Prostate gland (tissue), 2 donors: Measurements from ENCODE around the gene S1PR1. TPM values are rescaled to one million over a fixed set of nuclear protein-coding genes. Genes with fewer than 3 reads are reported as not detected.

Experiments used
- DNase-seq: peaks from one replicate; pipeline ENCODE4 v3.0.0-alpha.2; 2019; ENCODE audit warnings: low spot score
- H3K27ac ChIP-seq, 2 donors: fragments of 200-600 bp; sonication (generic); 2 replicates each; pipeline ENCODE4 v1.5.1; 2017 to 2019
- H3K27me3 ChIP-seq: fragments of 200-600 bp; sonication (generic); replicated peaks from 2 replicates; pipeline ENCODE4 v1.5.1; 2019; ENCODE audit not compliant: insufficient read depth
- H3K36me3 ChIP-seq, 2 donors: fragments of 200-600 bp; sonication (generic); 1 replicate in 1 of 2; 2 replicates in 1 of 2; pipeline versions ENCODE4 v1.5.1 to v1.8.1; 2017 to 2019
- H3K4me1 ChIP-seq: fragments of 200-600 bp; sonication (generic); replicated peaks from 2 replicates; pipeline ENCODE4 v1.5.1; 2019
- H3K4me3 ChIP-seq, 2 donors: fragments of 200-600 bp; sonication (generic); 2 replicates each; pipeline ENCODE4 v1.5.1; 2017 to 2019
- H3K9me3 ChIP-seq: fragments of 200-600 bp; sonication (generic); 2 replicates; pipeline ENCODE4 v1.5.1; 2017
- POLR2A ChIP-seq: fragments of 450-650 bp; IDR thresholded peaks from one replicate; pipeline ENCODE4 v1.6.1; 2016; ENCODE audit warnings: antibody characterized with exemption, mild to moderate bottlenecking
- POLR2AphosphoS5 ChIP-seq: sonication (generic); formaldehyde crosslinking; IDR thresholded peaks from one replicate; pipeline ENCODE4 v1.6.1; 2017; ENCODE audit warnings: antibody characterized with exemption
- WGBS: methylation state at CpG from one replicate; pipeline ENCODE4 v1.1.5; 2018; 5-methylcytosine and 5-hydroxymethylcytosine counted together
- intact Hi-C: fragments of 100-400 bp; cut with DNase I; formaldehyde crosslinking; loops from one replicate; pipeline ENCODE4 v1.14.2; 2022
- total RNA-seq, 2 donors: library from RNA; depleted of rRNA; stranded (reverse); fragments of >200 nt; gene quantifications; one replicate each; pipeline ENCODE4 v1.1.0, GENCODE V29; 2016
- TF ChIP-seq, protein P1 (sequence below), 4 experiments: fragments of 200-600 bp in 2 of 4; fragments of 450-650 bp in 2 of 4; sonication (generic) in 2 of 4; IDR thresholded peaks; 1 replicate in 3 of 4; 2 replicates in 1 of 4; pipeline ENCODE4 v1.5.1; 2016 to 2019; ENCODE audit warnings: antibody characterized with exemption in 4 of 4, mild to moderate bottlenecking in 2 of 4, moderate library complexity in 2 of 4

The S1PR1 gene
- total RNA-seq, 2 donors from 2014 or later = 9.7 to 24.2 TPM

GRCh38 chr1:101235696-101236515 is 913 bp upstream of the S1PR1 start:
- no peaks in the 10 kb centered on the region for H3K4me1 ChIP-seq
- TF ChIP-seq POLR2A (no peak), POLR2AphosphoS5 (no peak)
- TF ChIP-seq, protein P1, sequence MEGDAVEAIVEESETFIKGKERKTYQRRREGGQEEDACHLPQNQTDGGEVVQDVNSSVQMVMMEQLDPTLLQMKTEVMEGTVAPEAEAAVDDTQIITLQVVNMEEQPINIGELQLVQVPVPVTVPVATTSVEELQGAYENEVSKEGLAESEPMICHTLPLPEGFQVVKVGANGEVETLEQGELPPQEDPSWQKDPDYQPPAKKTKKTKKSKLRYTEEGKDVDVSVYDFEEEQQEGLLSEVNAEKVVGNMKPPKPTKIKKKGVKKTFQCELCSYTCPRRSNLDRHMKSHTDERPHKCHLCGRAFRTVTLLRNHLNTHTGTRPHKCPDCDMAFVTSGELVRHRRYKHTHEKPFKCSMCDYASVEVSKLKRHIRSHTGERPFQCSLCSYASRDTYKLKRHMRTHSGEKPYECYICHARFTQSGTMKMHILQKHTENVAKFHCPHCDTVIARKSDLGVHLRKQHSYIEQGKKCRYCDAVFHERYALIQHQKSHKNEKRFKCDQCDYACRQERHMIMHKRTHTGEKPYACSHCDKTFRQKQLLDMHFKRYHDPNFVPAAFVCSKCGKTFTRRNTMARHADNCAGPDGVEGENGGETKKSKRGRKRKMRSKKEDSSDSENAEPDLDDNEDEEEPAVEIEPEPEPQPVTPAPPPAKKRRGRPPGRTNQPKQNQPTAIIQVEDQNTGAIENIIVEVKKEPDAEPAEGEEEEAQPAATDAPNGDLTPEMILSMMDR (IDR thresholded peaks at IDR 0.05) = no peak
- no peaks in the 10 kb centered on the region for H3K9me3 ChIP-seq
- 1% methylated on average over 40 of the region's 43 CpGs for WGBS
- peak; percentile 28 for DNase-seq
- peak overlapping the region; percentile 64 to 66 for H3K27ac ChIP-seq
- intact Hi-C loops = loop anchor here (5.0 kb wide), 3 partner anchors 39 to 209 kb away; partner anchors contain the start of gene DPH5
- H3K36me3 ChIP-seq = no peaks in the 10 kb centered on the region
- H3K27me3 ChIP-seq = no peaks in the 10 kb centered on the region
- peak overlapping the region; percentile 40 to 44 for H3K4me3 ChIP-seq

DNA sequence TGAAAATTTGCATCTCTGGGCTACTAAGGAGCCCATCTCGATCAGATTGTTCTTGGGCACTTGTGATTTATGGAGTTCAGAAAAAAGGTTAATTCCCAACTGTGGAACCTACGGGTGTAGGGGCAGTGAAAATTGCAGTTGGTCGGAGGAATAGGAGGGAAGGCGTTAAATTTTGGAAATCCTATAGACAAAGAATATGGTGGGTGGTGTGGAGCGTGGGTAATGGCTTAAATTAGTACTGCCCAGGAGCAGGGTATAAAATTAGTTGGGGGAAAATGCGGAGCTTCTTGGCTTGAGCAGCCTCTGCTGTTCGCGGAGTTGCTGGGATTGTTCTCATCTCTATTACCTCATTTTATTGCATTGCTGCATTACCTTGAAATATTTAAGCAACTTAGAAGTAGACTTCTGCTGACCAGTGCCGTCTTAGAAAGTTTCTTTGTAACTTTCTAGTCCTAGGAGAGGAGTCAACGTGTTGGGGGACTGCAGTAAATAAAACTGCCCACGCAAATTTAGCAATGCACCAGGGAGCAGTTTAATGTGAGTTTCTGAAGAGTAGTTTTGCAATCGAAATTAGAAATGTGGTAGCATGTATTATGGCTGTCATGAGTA is 514 bp downstream of the S1PR1 start:
- Histone ChIP-seq H3K9me3 (no peaks in the 10 kb centered on the region), H3K27ac (peak overlapping the region; percentile 15 to 64)
- no peak for DNase-seq

DNA sequence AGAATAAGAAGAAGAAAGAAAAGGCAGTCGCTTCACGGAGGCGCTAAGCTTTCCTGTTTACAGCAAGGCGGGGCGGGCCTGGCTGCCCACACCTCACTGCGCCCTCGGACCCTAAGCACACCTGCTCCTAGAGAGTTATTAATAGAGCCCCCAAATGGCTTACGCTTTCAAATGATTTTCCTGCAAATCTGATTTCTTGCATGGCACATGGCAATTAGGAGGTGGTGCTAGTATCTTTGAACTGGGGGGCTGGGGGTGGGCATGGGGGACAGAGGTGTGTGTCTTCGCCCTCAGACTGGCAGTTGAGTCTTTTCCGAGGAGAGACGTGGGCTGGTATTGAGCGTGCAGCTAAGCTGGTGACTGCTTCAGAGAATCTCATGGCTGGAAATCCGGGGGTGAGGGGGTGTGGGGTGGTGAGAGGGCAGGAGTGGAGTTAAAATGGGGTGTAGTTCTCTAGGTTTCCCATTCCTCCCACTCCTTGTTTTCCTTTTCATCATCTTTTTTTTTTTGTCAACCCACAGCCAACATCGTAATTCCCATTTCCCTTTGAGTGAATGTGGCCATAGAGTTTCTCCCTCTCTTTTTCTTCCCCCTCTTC is 1.3 kb downstream of the S1PR1 start:
- intact Hi-C loops = loop anchor here (2.0 to 5.0 kb wide), 5 partner anchors 41 to 317 kb away; partner anchors contain the start of gene DPH5
- no peak for DNase-seq

More for the DNA sequence above, 514 bp downstream of the S1PR1 start:
- WGBS = 2% methylated on average over 12 of the region's 12 CpGs
- Histone ChIP-seq H3K4me1 (no peaks in the 10 kb centered on the region), H3K27me3 (no peaks in the 10 kb centered on the region), H3K36me3 (no peaks in the 10 kb centered on the region), H3K4me3 (peak overlapping the region; percentile 40 to 44)
- intact Hi-C loops = loop anchor here (5.0 kb wide), 3 partner anchors 40 to 210 kb away; partner anchors contain the start of gene DPH5
- TF ChIP-seq, protein P1 (IDR thresholded peaks at IDR 0.05) = no peak
- TF ChIP-seq POLR2AphosphoS5 (no peak), POLR2A (no peak)

DNA sequence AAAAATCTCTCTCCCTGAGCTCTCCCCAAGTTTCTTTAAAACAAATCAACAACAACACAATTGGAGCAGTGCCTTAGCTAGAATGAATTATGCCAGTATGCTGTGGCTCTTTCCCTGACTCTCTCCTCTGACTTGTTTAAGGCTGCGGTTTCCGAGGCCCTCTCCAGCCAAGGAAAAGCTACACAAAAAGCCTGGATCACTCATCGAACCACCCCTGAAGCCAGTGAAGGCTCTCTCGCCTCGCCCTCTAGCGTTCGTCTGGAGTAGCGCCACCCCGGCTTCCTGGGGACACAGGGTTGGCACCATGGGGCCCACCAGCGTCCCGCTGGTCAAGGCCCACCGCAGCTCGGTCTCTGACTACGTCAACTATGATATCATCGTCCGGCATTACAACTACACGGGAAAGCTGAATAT is 1.9 kb downstream of the S1PR1 start:
- no peaks in the 10 kb centered on the region for H3K27me3 ChIP-seq
- TF ChIP-seq, protein P1 (IDR thresholded peaks at IDR 0.05) = peak; percentile 73 to 86 (median 80)
- TF ChIP-seq POLR2AphosphoS5 (peak; percentile 52), POLR2A (no peak)
- H3K4me3 ChIP-seq = peak overlapping the region in 1 of 2 donors; percentile 20
- no peaks in the 10 kb centered on the region for H3K4me1 ChIP-seq
- H3K9me3 ChIP-seq = no peaks in the 10 kb centered on the region
- 10% methylated on average over 17 of the region's 17 CpGs for WGBS
- DNase-seq = peak; percentile 63
- H3K36me3 ChIP-seq = no peaks in the 10 kb centered on the region
- intact Hi-C loops = loop anchor here (2.0 to 5.0 kb wide), 5 partner anchors 41 to 318 kb away; partner anchors contain the start of gene DPH5
- H3K27ac ChIP-seq = peak overlapping the region in 1 of 2 donors; percentile 10

More for the DNA sequence above, 1.3 kb downstream of the S1PR1 start:
- H3K4me1 ChIP-seq = no peaks in the 10 kb centered on the region
- TF ChIP-seq, protein P1 (IDR thresholded peaks at IDR 0.05) = no peak
- no peak for TF ChIP-seq POLR2A
- no peak for TF ChIP-seq POLR2AphosphoS5
- H3K4me3 ChIP-seq = peak overlapping the region; percentile 20 to 40
- peak overlapping the region in 1 of 2 donors; percentile 10 for H3K27ac ChIP-seq
- 19% methylated on average over 14 of the region's 14 CpGs for WGBS
- no peaks in the 10 kb centered on the region for H3K36me3 ChIP-seq
- H3K27me3 ChIP-seq = no peaks in the 10 kb centered on the region
- no peaks in the 10 kb centered on the region for H3K9me3 ChIP-seq
